ENCODE measurements around the gene DNAI1.

DNAI1 gene

DNA sequence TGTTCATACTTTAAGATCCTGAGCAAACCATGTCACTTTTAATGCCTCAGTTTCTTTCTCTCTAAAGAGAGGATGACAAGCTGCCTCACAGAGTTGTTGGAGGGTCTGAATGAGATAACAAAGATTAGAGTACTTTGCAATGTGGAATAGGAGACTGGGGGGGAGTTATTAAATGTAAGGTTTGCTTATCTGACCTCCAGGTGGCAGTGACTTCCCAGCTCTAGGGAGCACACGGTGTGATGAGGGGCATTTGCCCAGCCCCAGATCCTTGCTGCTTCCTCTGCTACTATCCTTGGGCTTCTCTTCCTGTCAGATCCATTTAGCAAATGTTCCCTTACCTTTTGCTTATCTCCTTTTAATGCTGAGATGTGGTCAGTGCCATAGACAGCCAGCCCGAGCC is 33.4 kb downstream of the DNAI1 start:
- Histone ChIP-seq H3K27ac (ENCODE audit: low read length) (no peak overlapping the region), H3K9me3 (ENCODE audit: control insufficient read depth in 1 of 2, low read length in 2 of 2) (no peaks in the 10 kb centered on the region), H3K27me3 (ENCODE audit: low read depth, low read length) (no peaks in the 10 kb centered on the region), H3K36me3 (ENCODE audit: control insufficient read depth in 1 of 2, insufficient read depth in 2 of 2, low read length in 2 of 2) (no peaks in the 10 kb centered on the region), H3K4me3 (ENCODE audit: low read depth in 1 of 2, low read length in 2 of 2) (no peak overlapping the region), H3K4me1 (ENCODE audit: control insufficient read depth in 1 of 2, insufficient read depth in 2 of 2, low read length in 2 of 2) (no peaks in the 10 kb centered on the region)

DNA sequence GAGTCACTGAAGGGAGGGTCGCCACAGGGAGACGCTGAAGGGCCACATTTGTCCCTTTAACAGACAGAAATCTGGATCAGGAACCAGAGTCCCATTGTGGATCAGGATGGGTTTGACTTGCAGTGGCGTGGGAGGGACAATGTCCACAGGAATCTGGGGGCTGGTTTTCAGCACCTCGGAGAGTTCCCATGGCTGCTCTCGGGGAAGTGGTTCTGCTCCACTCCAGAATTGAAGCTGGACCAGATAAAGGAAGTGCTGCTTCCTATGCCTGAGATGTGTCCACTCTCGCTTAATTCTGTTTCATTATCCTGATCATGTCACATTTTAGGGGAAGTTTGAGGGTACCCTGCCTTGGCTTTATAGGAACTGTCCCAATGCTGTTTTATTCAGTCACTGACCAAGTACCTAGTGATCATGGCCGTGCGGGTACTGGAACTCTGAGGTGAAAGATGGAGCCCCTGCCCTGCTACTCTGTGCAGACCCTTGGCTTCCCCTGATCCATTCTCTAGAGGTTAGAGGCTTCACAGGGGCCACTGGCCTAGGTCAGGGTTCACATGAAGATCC is 35.4 kb downstream of the DNAI1 start:
- Histone ChIP-seq H3K4me3 (ENCODE audit: low read depth in 1 of 2, low read length in 2 of 2) (no peak overlapping the region), H3K36me3 (ENCODE audit: control insufficient read depth in 1 of 2, insufficient read depth in 2 of 2, low read length in 2 of 2) (no peaks in the 10 kb centered on the region), H3K27ac (ENCODE audit: low read length) (no peak overlapping the region), H3K9me3 (ENCODE audit: control insufficient read depth in 1 of 2, low read length in 2 of 2) (no peaks in the 10 kb centered on the region), H3K27me3 (ENCODE audit: low read depth, low read length) (no peaks in the 10 kb centered on the region), H3K4me1 (ENCODE audit: control insufficient read depth in 1 of 2, insufficient read depth in 2 of 2, low read length in 2 of 2) (no peaks in the 10 kb centered on the region)

- Histone ChIP-seq H3K27me3 (ENCODE audit: low read depth, low read length) (no peaks in the 10 kb centered on the region), H3K4me1 (ENCODE audit: control insufficient read depth in 1 of 2, insufficient read depth in 2 of 2, low read length in 2 of 2) (peaks cover 0 to 4% of the 10 kb centered on the region in 2 donors), H3K27ac (ENCODE audit: low read length) (no peak overlapping the region), H3K4me3 (ENCODE audit: low read depth in 1 of 2, low read length in 2 of 2) (no peak overlapping the region), H3K36me3 (ENCODE audit: control insufficient read depth in 1 of 2, insufficient read depth in 2 of 2, low read length in 2 of 2) (no peaks in the 10 kb centered on the region), H3K9me3 (ENCODE audit: control insufficient read depth in 1 of 2, low read length in 2 of 2) (no peaks in the 10 kb centered on the region)
Observed at GRCh38 chr9:34496149-34496712, 37.6 kb downstream of the DNAI1 start.

GRCh38 chr9:34498553-34498952 is 39.9 kb downstream of the DNAI1 start:
- no peak overlapping the region for H3K4me3 ChIP-seq (ENCODE audit: low read depth in 1 of 2, low read length in 2 of 2)
- no peaks in the 10 kb centered on the region for H3K9me3 ChIP-seq (ENCODE audit: control insufficient read depth in 1 of 2, low read length in 2 of 2)
- H3K27ac ChIP-seq (ENCODE audit: low read length): no peak overlapping the region
- H3K4me1 ChIP-seq (ENCODE audit: control insufficient read depth in 1 of 2, insufficient read depth in 2 of 2, low read length in 2 of 2): peaks cover 0 to 23% of the 10 kb centered on the region in 2 donors
- H3K27me3 ChIP-seq (ENCODE audit: low read depth, low read length): no peaks in the 10 kb centered on the region
- no peaks in the 10 kb centered on the region for H3K36me3 ChIP-seq (ENCODE audit: control insufficient read depth in 1 of 2, insufficient read depth in 2 of 2, low read length in 2 of 2)

DNA sequence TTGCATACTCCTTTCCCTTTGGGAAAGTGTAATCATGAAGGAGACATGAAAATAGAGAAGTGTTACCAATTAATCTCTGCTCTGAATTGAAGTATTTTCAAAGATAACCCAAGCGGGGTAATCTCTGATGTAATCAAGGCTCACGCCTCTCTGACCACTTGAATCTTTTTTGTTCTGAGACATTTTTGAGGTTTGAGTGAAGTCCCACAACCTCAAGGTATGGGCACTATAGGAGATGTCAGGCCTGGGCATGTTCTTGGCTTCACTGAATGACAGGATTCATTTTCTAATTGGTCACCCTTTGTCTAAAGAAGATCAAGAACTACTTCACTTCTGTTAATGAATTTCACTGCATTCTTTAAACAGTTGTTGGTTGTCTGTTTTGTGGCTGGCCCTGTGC is 40.5 kb downstream of the DNAI1 start:
- no peaks in the 10 kb centered on the region for H3K36me3 ChIP-seq (ENCODE audit: control insufficient read depth in 1 of 2, insufficient read depth in 2 of 2, low read length in 2 of 2)
- H3K4me1 ChIP-seq (ENCODE audit: control insufficient read depth in 1 of 2, insufficient read depth in 2 of 2, low read length in 2 of 2): peaks cover 0 to 23% of the 10 kb centered on the region in 2 donors
- no peaks in the 10 kb centered on the region for H3K27me3 ChIP-seq (ENCODE audit: low read depth, low read length)
- no peak overlapping the region for H3K27ac ChIP-seq (ENCODE audit: low read length)
- H3K4me3 ChIP-seq (ENCODE audit: low read depth in 1 of 2, low read length in 2 of 2): no peak overlapping the region
- no peaks in the 10 kb centered on the region for H3K9me3 ChIP-seq (ENCODE audit: control insufficient read depth in 1 of 2, low read length in 2 of 2)

DNA sequence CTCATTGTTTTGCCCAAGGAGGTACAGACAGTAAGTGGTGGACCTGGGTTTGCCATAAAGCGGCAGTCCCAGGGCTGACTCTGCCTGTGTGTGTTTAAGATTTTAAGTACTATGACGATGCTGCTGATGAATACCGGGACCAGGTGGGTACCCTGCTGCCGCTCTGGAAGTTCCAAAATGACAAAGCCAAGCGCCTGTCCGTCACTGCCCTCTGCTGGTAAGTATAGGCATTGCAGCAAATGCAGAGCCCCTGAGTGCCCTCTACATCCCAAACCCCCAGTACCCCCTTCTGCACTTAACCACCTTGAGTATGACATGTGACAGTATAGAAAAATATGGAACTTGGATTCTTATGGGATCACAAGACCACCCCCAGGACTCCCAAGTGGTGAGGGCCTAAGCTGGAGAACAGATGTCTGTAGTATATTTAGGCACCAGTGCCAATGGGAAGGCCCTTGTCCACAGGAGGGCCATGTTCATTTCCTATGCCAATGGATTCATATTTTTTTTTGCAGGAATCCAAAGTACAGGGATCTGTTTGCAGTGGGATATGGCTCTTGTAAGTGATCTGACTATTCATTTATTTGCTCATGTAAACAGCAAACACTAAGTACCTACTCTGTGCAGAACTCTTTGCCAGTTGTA is 42.1 kb downstream of the DNAI1 start:
- Histone ChIP-seq H3K27me3 (ENCODE audit: low read depth, low read length) (no peaks in the 10 kb centered on the region), H3K9me3 (ENCODE audit: control insufficient read depth in 1 of 2, low read length in 2 of 2) (no peaks in the 10 kb centered on the region), H3K4me1 (ENCODE audit: control insufficient read depth in 1 of 2, insufficient read depth in 2 of 2, low read length in 2 of 2) (peaks cover 0 to 23% of the 10 kb centered on the region in 2 donors), H3K36me3 (ENCODE audit: control insufficient read depth in 1 of 2, insufficient read depth in 2 of 2, low read length in 2 of 2) (no peaks in the 10 kb centered on the region), H3K4me3 (ENCODE audit: low read depth in 1 of 2, low read length in 2 of 2) (no peak overlapping the region), H3K27ac (ENCODE audit: low read length) (no peak overlapping the region)

DNA sequence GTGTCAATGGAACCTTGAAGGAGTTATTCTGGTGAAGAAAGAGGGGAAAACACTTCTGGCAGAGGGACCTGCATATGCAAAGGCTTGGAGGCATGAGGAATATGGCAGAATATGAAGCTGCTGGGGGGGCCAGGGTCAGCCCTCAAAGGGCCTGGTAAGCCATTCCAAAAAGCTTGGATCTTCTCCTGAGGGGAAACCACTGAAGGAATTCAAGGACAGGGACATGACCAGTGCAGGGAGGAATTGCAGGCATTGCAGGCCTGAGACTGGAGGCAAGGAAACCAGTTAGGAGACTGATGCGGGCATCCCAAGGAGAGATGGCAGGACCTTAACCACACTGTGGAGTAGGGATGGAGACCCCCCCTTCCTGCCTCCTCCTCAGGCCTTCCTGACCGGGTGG is 42.8 kb downstream of the DNAI1 start:
- peaks cover 0 to 23% of the 10 kb centered on the region in 2 donors for H3K4me1 ChIP-seq (ENCODE audit: control insufficient read depth in 1 of 2, insufficient read depth in 2 of 2, low read length in 2 of 2)
- H3K9me3 ChIP-seq (ENCODE audit: control insufficient read depth in 1 of 2, low read length in 2 of 2): no peaks in the 10 kb centered on the region
- H3K27ac ChIP-seq (ENCODE audit: low read length): no peak overlapping the region
- no peaks in the 10 kb centered on the region for H3K36me3 ChIP-seq (ENCODE audit: control insufficient read depth in 1 of 2, insufficient read depth in 2 of 2, low read length in 2 of 2)
- no peak overlapping the region for H3K4me3 ChIP-seq (ENCODE audit: low read depth in 1 of 2, low read length in 2 of 2)
- H3K27me3 ChIP-seq (ENCODE audit: low read depth, low read length): no peaks in the 10 kb centered on the region

GRCh38 chr9:34501889-34502425 is 43.4 kb downstream of the DNAI1 start:
- Histone ChIP-seq H3K9me3 (ENCODE audit: control insufficient read depth in 1 of 2, low read length in 2 of 2) (no peaks in the 10 kb centered on the region), H3K4me3 (ENCODE audit: low read depth in 1 of 2, low read length in 2 of 2) (no peak overlapping the region), H3K27ac (ENCODE audit: low read length) (no peak overlapping the region), H3K36me3 (ENCODE audit: control insufficient read depth in 1 of 2, insufficient read depth in 2 of 2, low read length in 2 of 2) (no peaks in the 10 kb centered on the region), H3K4me1 (ENCODE audit: control insufficient read depth in 1 of 2, insufficient read depth in 2 of 2, low read length in 2 of 2) (peaks cover 0 to 23% of the 10 kb centered on the region in 2 donors), H3K27me3 (ENCODE audit: low read depth, low read length) (no peaks in the 10 kb centered on the region)

DNA sequence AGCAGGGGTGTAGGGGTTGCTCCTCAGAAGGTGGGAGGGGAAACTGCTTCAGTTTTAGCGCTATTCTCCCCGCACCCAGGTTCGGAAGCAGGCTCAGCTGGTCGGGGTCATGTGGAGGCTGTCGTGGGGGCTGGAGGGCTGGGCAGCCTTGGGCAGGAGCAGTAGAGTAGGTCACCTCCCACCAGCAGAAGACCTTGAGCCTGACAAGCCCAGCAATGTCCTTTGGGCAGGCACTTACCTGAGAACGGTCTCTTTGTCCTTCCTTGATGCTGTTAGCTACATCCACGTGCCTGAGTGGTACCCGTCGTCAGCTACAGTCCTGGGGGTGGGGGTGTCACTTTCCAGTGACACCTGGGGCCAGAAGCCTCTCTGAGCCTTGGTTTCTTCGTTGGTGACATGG is 43.9 kb downstream of the DNAI1 start:
- no peak overlapping the region for H3K4me3 ChIP-seq (ENCODE audit: low read depth in 1 of 2, low read length in 2 of 2)
- H3K27ac ChIP-seq (ENCODE audit: low read length): no peak overlapping the region
- no peaks in the 10 kb centered on the region for H3K27me3 ChIP-seq (ENCODE audit: low read depth, low read length)
- no peaks in the 10 kb centered on the region for H3K36me3 ChIP-seq (ENCODE audit: control insufficient read depth in 1 of 2, insufficient read depth in 2 of 2, low read length in 2 of 2)
- H3K4me1 ChIP-seq (ENCODE audit: control insufficient read depth in 1 of 2, insufficient read depth in 2 of 2, low read length in 2 of 2): peaks cover 0 to 23% of the 10 kb centered on the region in 2 donors
- H3K9me3 ChIP-seq (ENCODE audit: control insufficient read depth in 1 of 2, low read length in 2 of 2): no peaks in the 10 kb centered on the region

GRCh38 chr9:34502891-34503290 is 44.3 kb downstream of the DNAI1 start:
- no peaks in the 10 kb centered on the region for H3K27me3 ChIP-seq (ENCODE audit: low read depth, low read length)
- H3K4me3 ChIP-seq (ENCODE audit: low read depth in 1 of 2, low read length in 2 of 2): no peak overlapping the region
- H3K27ac ChIP-seq (ENCODE audit: low read length): no peak overlapping the region
- H3K36me3 ChIP-seq (ENCODE audit: control insufficient read depth in 1 of 2, insufficient read depth in 2 of 2, low read length in 2 of 2): no peaks in the 10 kb centered on the region
- no peaks in the 10 kb centered on the region for H3K9me3 ChIP-seq (ENCODE audit: control insufficient read depth in 1 of 2, low read length in 2 of 2)
- peaks cover 0 to 23% of the 10 kb centered on the region in 2 donors for H3K4me1 ChIP-seq (ENCODE audit: control insufficient read depth in 1 of 2, insufficient read depth in 2 of 2, low read length in 2 of 2)

DNA sequence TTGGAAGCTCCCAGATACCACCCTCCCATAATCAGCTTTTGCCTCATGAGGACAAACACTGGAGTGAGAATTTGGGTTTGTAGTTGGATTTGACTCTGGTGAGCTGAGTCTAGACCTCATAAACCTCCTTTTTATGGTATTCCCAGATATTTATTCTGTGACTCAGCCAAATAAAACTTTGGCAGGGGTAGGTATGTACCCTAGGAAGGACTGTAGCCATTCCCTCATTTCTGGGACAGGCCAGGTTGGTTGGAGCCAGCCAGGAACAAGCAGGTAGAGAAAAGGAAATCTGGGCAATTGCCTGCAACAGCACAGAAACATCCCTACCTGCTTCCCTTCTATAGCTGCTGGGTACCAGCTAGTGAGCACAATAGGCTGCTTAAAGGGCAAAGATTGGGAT is 44.8 kb downstream of the DNAI1 start:
- no peaks in the 10 kb centered on the region for H3K36me3 ChIP-seq (ENCODE audit: control insufficient read depth in 1 of 2, insufficient read depth in 2 of 2, low read length in 2 of 2)
- H3K9me3 ChIP-seq (ENCODE audit: control insufficient read depth in 1 of 2, low read length in 2 of 2): no peaks in the 10 kb centered on the region
- H3K4me3 ChIP-seq (ENCODE audit: low read depth in 1 of 2, low read length in 2 of 2): no peak overlapping the region
- no peak overlapping the region for H3K27ac ChIP-seq (ENCODE audit: low read length)
- peaks cover 0 to 23% of the 10 kb centered on the region in 2 donors for H3K4me1 ChIP-seq (ENCODE audit: control insufficient read depth in 1 of 2, insufficient read depth in 2 of 2, low read length in 2 of 2)
- H3K27me3 ChIP-seq (ENCODE audit: low read depth, low read length): no peaks in the 10 kb centered on the region

Data from muscle layer of duodenum (tissue), 2 donors.